H1 (cell line): ENCODE measurements around the gene SYT6. TPM values are rescaled to one million over a fixed set of nuclear protein-coding genes. Genes with fewer than 3 reads are reported as not detected.

Source experiments
- KDM1A ChIP-seq: fragments of 200-600, 300-600 bp; sonication (generic); IDR thresholded peaks from 2 replicates; pipeline ENCODE4 v1.7.1; 2016; ENCODE audit warnings: mild to moderate bottlenecking, low read length, borderline replicate concordance
- SUZ12 ChIP-seq: fragments of 200-600 bp; sonication (generic); IDR thresholded peaks from 2 replicates; pipeline ENCODE4 v1.6.1; 2012; ENCODE audit warnings: mild to moderate bottlenecking, inconsistent platforms, low read length, moderate library complexity, mixed read lengths
- TAF1 ChIP-seq: IDR thresholded peaks from 2 replicates; pipeline ENCODE4 v1.6.1; 2011; ENCODE audit warnings: mild to moderate bottlenecking, low read depth, low read length
- polyA plus RNA-seq, 7 experiments: library from polyadenylated mRNA; depleted of rRNA in 3 of 7; stranded (reverse) in 5 of 7; unstranded in 2 of 7; fragments of >200 nt in 5 of 7; fragments of 200-250 nt in 2 of 7; gene quantifications; 1 replicate in 5 of 7; 2 replicates in 1 of 7; 4 replicates in 1 of 7; pipeline versions ENCODE4 v1.2.1 to v1.2.3, GENCODE V29; 2011 to 2013; ENCODE audit warnings: missing spikeins in 2 of 7, mixed read lengths in 2 of 7
- total RNA-seq: library from RNA; stranded (reverse); fragmentation: NEBNext Ultra II Directional; extraction: Animal tissue kit (Norgen Biotek cat#: 25700); gene quantifications from 2 replicates; pipeline ENCODE4 v1.2.1, GENCODE V29; 2021

The SYT6 gene
- total and polyA plus RNA-seq, 2 of the 8 experiments (the other 6 are each of a cell fraction or from before 2014, with no cell fraction given), result 33.7 to 83.5 TPM

DNA sequence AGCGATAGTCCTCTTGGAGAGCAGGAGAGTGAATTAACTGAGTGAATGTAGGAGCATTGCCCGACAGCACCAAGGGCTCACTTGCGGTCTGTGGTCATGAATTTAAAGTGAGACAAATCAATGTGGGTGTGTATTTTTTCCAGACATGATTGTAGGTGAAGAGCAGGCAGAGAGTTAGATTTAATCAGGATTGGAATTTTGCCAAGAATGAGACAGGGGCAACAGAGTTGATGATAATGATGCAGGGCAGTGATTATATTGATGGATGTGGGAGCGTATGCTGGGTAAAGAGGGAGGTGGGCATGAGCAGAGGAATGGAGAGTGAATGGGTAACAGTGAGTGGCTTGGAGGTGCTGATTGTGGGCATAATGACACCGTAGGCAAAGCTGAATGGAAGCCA lies 20.0 kb upstream of the SYT6 start (continued):
- TF ChIP-seq SUZ12, result no peak
- no peak for TF ChIP-seq TAF1
- TF ChIP-seq KDM1A, result no peak
- TF ChIP-seq, all 59 proteins: peak for 0
